Caco-2 (cell line): ENCODE data around the gene BRD1. TPM values are rescaled to one million over a fixed set of nuclear protein-coding genes. Genes with fewer than 3 reads are reported as not detected.

ENCODE experiments used
- BruUV-seq: library from RNA; stranded (reverse); fragments of 400-500 nt; replicated peaks from 2 replicates; lab custom pipeline; 2021; lab: Mats Ljungman, UMichigan
- CTCF ChIA-PET: fragments of 300-600 bp; sonication (Branson Sonifier 250); formaldehyde crosslinking; loops from one replicate; lab custom pipeline; 2022; ENCODE audit warnings: antibody characterized with exemption; lab: Charles Lee
- POLR2A ChIA-PET: fragments of 300-600 bp; sonication (Branson Sonifier 250); formaldehyde crosslinking; loops from one replicate; lab custom pipeline; 2022; ENCODE audit warnings: antibody characterized with exemption; lab: Charles Lee
- DNase-seq, 2 experiments: peaks; one replicate each; pipeline versions ENCODE4 v3.0.0 to v3.0.0-alpha.2; 2020 to 2022
- H3K27me3 ChIP-seq: replicated peaks from 2 replicates; pipeline ENCODE4 v1.6.0; 2011; ENCODE audit warnings: low read length; ENCODE audit not compliant: control insufficient read depth, insufficient read depth
- H3K36me3 ChIP-seq: 2 replicates; pipeline ENCODE4 v1.5.1; 2011; ENCODE audit warnings: low read length; ENCODE audit not compliant: control insufficient read depth, insufficient read depth
- H3K4me1 ChIP-seq: fragments of 250-450 bp; sonication (Bioruptor Pico); 2 replicates; pipeline ENCODE4 v1.5.1; 2020; ENCODE audit warnings: mild to moderate bottlenecking
- H3K4me3 ChIP-seq: 2 replicates; pipeline ENCODE4 v1.5.1; 2011; ENCODE audit warnings: low read depth, mild to moderate bottlenecking, control low read depth, low read length
- H3K9me3 ChIP-seq: fragments of 250-450 bp; sonication (Bioruptor Pico); 2 replicates; pipeline ENCODE4 v1.5.1; 2020; ENCODE audit warnings: mild to moderate bottlenecking, moderate library complexity
- H3K27ac Mint-ChIP-seq: one replicate; pipeline ENCODE4 v1.8.0; 2022; ENCODE audit warnings: mixed read lengths; ENCODE audit not compliant: unreplicated experiment
- H3K27me3 Mint-ChIP-seq: one replicate; pipeline ENCODE4 v1.8.0; 2022; ENCODE audit warnings: mixed read lengths; ENCODE audit not compliant: insufficient read depth, unreplicated experiment
- H3K36me3 Mint-ChIP-seq: one replicate; pipeline ENCODE4 v1.8.0; 2022; ENCODE audit warnings: mild to moderate bottlenecking, mixed read lengths; ENCODE audit not compliant: insufficient read depth, unreplicated experiment
- H3K4me1 Mint-ChIP-seq: one replicate; pipeline ENCODE4 v1.8.0; 2022; ENCODE audit warnings: low read depth, mixed read lengths; ENCODE audit not compliant: unreplicated experiment
- H3K4me3 Mint-ChIP-seq: one replicate; pipeline ENCODE4 v1.8.0; 2022; ENCODE audit warnings: mild to moderate bottlenecking, moderate library complexity, mixed read lengths; ENCODE audit not compliant: unreplicated experiment
- H3K9me3 Mint-ChIP-seq: one replicate; pipeline ENCODE4 v1.8.0; 2022; ENCODE audit warnings: mixed read lengths; ENCODE audit not compliant: unreplicated experiment
- intact Hi-C: fragments of 100-400 bp; cut with micrococcal nuclease; formaldehyde crosslinking; loops from one replicate; pipeline ENCODE4 v1.10.0; 2022; ENCODE audit not compliant: unreplicated experiment
- total RNA-seq: library from RNA; stranded (reverse); gene quantifications from 2 replicates; pipeline ENCODE4 v1.2.3, GENCODE V29; 2022
- TF ChIP-seq, protein P1 (sequence below), 2 experiments: fragments of 200-600 bp in 1 of 2; IDR thresholded peaks; 1 replicate in 1 of 2; 2 replicates in 1 of 2; pipeline versions ENCODE4 v1.5.1 to v1.8.0; 2011 to 2022; ENCODE audit warnings: antibody characterized with exemption in 1 of 2, control low read depth in 1 of 2, inconsistent platforms in 1 of 2, low read depth in 1 of 2, low read length in 1 of 2, mild to moderate bottlenecking in 1 of 2, moderate library complexity in 1 of 2; ENCODE audit not compliant: insufficient read depth in 1 of 2, severe bottlenecking in 1 of 2, unreplicated experiment in 1 of 2

The BRD1 gene
- total RNA-seq, 1 experiment from 2014 or later = 46.9 TPM

DNA sequence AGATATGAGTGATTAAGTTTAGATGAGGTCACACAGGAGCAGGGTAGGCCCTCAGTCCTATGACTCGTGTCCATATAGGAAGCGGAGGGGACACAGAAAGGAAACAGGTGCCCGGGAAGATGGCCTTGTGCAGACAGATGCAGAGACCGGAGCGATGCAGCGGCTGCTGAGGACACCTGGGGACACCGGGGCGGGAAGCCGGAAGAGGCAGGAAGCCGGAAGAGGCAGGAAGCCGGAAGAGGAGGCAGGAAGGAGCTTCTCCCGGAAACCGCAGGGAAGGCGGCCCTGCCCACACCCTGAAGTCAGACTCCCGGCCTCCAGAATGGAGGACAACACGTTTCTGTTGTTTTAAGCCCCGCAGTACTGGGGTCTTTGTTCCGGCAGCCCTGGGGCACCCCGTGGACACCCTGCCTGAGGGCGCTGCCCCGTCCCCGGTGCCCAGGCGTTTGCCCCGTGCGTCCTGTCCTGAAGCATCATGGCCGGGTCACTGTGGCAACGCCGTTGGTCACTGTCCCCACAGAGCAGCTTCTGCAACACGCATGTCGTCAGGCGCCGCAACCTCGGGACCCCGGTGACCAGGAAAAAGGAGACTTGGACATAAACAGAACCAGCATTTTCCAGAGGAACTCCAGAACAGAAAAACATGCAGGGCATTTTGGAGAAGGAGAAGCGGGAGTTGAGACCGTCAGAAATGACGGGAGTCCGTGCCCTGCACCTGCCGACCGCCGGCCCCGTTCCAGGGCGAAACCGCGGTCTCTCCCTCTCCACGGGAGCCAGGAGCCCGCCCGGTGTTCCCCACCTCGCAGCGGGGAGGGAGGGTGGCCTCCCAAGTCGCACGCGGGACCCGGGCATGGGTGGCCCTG lies 103.4 kb downstream of the BRD1 start:
- CTCF ChIA-PET = interaction anchor here (0.5 kb wide), 1 partner anchor 11 kb away, joined by 4 read pairs; no protein-coding TSS in a partner anchor

GRCh38 chr22:49723478-49724029 lies 104.1 kb downstream of the BRD1 start:
- peaks cover 38% of the 10 kb centered on the region for H3K27me3 Mint-ChIP-seq
- H3K27ac Mint-ChIP-seq = no peak overlapping the region
- no peaks in the 10 kb centered on the region for H3K9me3 Mint-ChIP-seq
- H3K4me3 Mint-ChIP-seq = peak overlapping the region; percentile 50
- TF ChIP-seq, protein P1, sequence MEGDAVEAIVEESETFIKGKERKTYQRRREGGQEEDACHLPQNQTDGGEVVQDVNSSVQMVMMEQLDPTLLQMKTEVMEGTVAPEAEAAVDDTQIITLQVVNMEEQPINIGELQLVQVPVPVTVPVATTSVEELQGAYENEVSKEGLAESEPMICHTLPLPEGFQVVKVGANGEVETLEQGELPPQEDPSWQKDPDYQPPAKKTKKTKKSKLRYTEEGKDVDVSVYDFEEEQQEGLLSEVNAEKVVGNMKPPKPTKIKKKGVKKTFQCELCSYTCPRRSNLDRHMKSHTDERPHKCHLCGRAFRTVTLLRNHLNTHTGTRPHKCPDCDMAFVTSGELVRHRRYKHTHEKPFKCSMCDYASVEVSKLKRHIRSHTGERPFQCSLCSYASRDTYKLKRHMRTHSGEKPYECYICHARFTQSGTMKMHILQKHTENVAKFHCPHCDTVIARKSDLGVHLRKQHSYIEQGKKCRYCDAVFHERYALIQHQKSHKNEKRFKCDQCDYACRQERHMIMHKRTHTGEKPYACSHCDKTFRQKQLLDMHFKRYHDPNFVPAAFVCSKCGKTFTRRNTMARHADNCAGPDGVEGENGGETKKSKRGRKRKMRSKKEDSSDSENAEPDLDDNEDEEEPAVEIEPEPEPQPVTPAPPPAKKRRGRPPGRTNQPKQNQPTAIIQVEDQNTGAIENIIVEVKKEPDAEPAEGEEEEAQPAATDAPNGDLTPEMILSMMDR (IDR thresholded peaks at IDR 0.05; ENCODE audit: insufficient read depth in 1 of 2, low read depth in 1 of 2, low read length in 1 of 2, severe bottlenecking in 1 of 2, unreplicated experiment in 1 of 2) = no peak
- no peaks in the 10 kb centered on the region for H3K36me3 Mint-ChIP-seq
- H3K4me1 Mint-ChIP-seq = no peaks in the 10 kb centered on the region
- no peaks in the 10 kb centered on the region for H3K36me3 ChIP-seq
- intact Hi-C loops = loop anchor here (10.0 kb wide), 1 partner anchor 289 kb away; no protein-coding TSS in a partner anchor
- no peaks in the 10 kb centered on the region for H3K9me3 ChIP-seq
- CTCF ChIA-PET = interaction anchor here (0.5 kb wide), 1 partner anchor 10 kb away, joined by 4 read pairs; no protein-coding TSS in a partner anchor
- H3K4me1 ChIP-seq = no peaks in the 10 kb centered on the region
- no peak overlapping the region for H3K4me3 ChIP-seq
- DNase-seq = no peak
- POLR2A ChIA-PET = no interaction called here
- BruUV-seq = no TSS peak
- no peaks in the 10 kb centered on the region; the same call in 1 of the 2 replicates for H3K27me3 ChIP-seq

More for the DNA sequence above, 103.4 kb downstream of the BRD1 start:
- no peaks in the 10 kb centered on the region for H3K36me3 Mint-ChIP-seq
- Histone ChIP-seq H3K4me3 (peak overlapping the region; percentile 25), H3K9me3 (no peaks in the 10 kb centered on the region), H3K4me1 (no peaks in the 10 kb centered on the region), H3K27me3 (peaks cover 1% of the 10 kb centered on the region), H3K36me3 (no peaks in the 10 kb centered on the region)
- no peak for DNase-seq
- no peaks in the 10 kb centered on the region for H3K4me1 Mint-ChIP-seq
- H3K27ac Mint-ChIP-seq = no peak overlapping the region
- POLR2A ChIA-PET = no interaction called here
- intact Hi-C loops = loop anchor here (10.0 kb wide), 1 partner anchor 289 kb away; no protein-coding TSS in a partner anchor
- peaks cover 41% of the 10 kb centered on the region for H3K27me3 Mint-ChIP-seq
- H3K9me3 Mint-ChIP-seq = no peaks in the 10 kb centered on the region
- peak overlapping the region; percentile 50 for H3K4me3 Mint-ChIP-seq
- TF ChIP-seq, protein P1 (IDR thresholded peaks at IDR 0.05; ENCODE audit: insufficient read depth in 1 of 2, low read depth in 1 of 2, low read length in 1 of 2, severe bottlenecking in 1 of 2, unreplicated experiment in 1 of 2) = no peak
- BruUV-seq = no TSS peak

Other genes starting within 250 kb of the BRD1 start
- gene ZBED4, start 26.0 kb upstream of the BRD1 start, total RNA-seq = 17.3 TPM in 2 replicates
- gene ALG12, start 90.6 kb upstream of the BRD1 start, total RNA-seq = 31.6 and 35.7 TPM in 2 replicates
- 38.1 and 43.3 TPM in 2 replicates for gene CRELD2, start 90.8 kb upstream of the BRD1 start, total RNA-seq
- 39.6 and 41.1 TPM in 2 replicates for gene PIM3, start 132.9 kb upstream of the BRD1 start, total RNA-seq
- gene IL17REL, start 184.9 kb upstream of the BRD1 start, total RNA-seq = not detected in 2 replicates
- not detected in 2 replicates for gene TTLL8, start 230.4 kb upstream of the BRD1 start, total RNA-seq